Measurements from ENCODE around the gene ZNF865. TPM values are rescaled to one million over a fixed set of nuclear protein-coding genes. Genes with fewer than 3 reads are reported as not detected.
A peak's percentile ranks its signal among the peaks of the same experiment; 100 is the strongest.

Gene ZNF865
- total RNA-seq, 1 donor from 2014 or later, result 18.9 TPM

DNA sequence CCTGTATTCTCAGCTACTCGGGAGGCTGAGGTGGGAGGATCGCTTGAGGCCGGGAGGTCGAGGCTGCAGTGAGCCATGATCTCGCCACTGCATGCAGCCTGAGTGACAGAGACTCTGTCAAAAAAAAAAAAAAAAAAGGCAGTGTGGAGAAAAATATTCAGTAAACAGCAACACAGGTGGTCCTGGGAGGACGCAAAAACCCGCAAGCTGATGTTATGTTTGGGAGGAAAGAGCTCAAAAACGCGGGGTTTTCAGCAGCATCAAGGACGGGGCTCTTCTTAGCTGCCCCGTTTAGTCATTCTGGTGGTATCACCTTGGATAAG lies 19.5 kb downstream of the ZNF865 start:
- DNase-seq (no peak), ATAC-seq (ENCODE audit: low read depth) (no peak)
- no peaks in the 10 kb centered on the region for H3K9me3 Mint-ChIP-seq
- intact Hi-C loops (cut with micrococcal nuclease), result loop anchor here (2.0 kb wide), 1 partner anchor 240 kb away; the partner anchor contains the start of genes RPL28 and TMEM238
- H3K4me1 Mint-ChIP-seq, result peaks cover 17% of the 10 kb centered on the region
- H3K4me3 Mint-ChIP-seq, result peak overlapping the region; percentile 94
- H3K27ac Mint-ChIP-seq, result peak overlapping the region; percentile 97
- H3K27me3 Mint-ChIP-seq, result no peaks in the 10 kb centered on the region
- TF ChIP-seq, protein P1, sequence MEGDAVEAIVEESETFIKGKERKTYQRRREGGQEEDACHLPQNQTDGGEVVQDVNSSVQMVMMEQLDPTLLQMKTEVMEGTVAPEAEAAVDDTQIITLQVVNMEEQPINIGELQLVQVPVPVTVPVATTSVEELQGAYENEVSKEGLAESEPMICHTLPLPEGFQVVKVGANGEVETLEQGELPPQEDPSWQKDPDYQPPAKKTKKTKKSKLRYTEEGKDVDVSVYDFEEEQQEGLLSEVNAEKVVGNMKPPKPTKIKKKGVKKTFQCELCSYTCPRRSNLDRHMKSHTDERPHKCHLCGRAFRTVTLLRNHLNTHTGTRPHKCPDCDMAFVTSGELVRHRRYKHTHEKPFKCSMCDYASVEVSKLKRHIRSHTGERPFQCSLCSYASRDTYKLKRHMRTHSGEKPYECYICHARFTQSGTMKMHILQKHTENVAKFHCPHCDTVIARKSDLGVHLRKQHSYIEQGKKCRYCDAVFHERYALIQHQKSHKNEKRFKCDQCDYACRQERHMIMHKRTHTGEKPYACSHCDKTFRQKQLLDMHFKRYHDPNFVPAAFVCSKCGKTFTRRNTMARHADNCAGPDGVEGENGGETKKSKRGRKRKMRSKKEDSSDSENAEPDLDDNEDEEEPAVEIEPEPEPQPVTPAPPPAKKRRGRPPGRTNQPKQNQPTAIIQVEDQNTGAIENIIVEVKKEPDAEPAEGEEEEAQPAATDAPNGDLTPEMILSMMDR (IDR thresholded peaks at IDR 0.05), result no peak
- POLR2A ChIA-PET, result interaction anchor here (0.6 to 4.0 kb wide), 19 partner anchors 8 to 543 kb away, joined by 3 to 53 read pairs (median 5); partner anchors contain the start of genes CCDC106, FIZ1, PPP6R1 and U2AF2
- peaks cover 14% of the 10 kb centered on the region for H3K36me3 Mint-ChIP-seq (ENCODE audit: low read depth)
- CTCF ChIA-PET, result interaction anchor here (0.8 to 2.2 kb wide), 6 partner anchors 9 to 157 kb away, joined by 3 to 12 read pairs (median 6); partner anchors contain the start of gene ZNF865

DNA sequence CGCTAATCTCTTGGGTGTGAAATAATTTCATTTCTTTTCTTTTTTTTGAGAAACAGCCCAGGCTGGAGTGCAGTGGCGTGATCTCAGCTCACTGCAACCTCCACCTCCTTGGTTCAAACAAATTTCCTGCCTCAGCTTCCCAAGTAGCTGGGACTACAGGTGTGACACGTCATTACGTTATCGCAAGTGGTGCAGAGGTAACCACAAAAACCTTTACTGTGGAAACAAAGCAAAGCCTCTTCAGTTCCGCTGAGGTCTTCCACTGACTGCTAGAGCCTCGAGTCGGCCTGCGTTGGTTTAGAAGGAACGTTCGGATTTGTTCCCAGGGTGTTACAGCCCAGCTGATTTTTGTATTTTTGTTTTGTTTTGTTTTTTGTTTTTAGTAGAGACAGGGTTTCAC lies 20.9 kb downstream of the ZNF865 start:
- intact Hi-C loops (cut with micrococcal nuclease), result no loop called here
- no peak overlapping the region for H3K4me3 Mint-ChIP-seq
- no peak overlapping the region for H3K27ac Mint-ChIP-seq
- peaks cover 15% of the 10 kb centered on the region for H3K4me1 Mint-ChIP-seq
- ATAC-seq (ENCODE audit: low read depth) (no peak), DNase-seq (no peak)
- ChIA-PET POLR2A (interaction anchor here (1.2 to 4.0 kb wide), 3 partner anchors 21 to 287 kb away, joined by 3 to 53 read pairs (median 27); partner anchors contain the start of genes FIZ1, KMT5C, ZNF524 and ZNF865), CTCF (interaction anchor here (0.7 to 1.8 kb wide), 4 partner anchors 20 to 159 kb away, joined by 3 to 8 read pairs (median 4); no protein-coding TSS in a partner anchor)
- no peaks in the 10 kb centered on the region for H3K27me3 Mint-ChIP-seq
- H3K9me3 Mint-ChIP-seq, result no peaks in the 10 kb centered on the region
- TF ChIP-seq, protein P1 (IDR thresholded peaks at IDR 0.05), result no peak
- H3K36me3 Mint-ChIP-seq (ENCODE audit: low read depth), result peaks cover 7% of the 10 kb centered on the region

DNA sequence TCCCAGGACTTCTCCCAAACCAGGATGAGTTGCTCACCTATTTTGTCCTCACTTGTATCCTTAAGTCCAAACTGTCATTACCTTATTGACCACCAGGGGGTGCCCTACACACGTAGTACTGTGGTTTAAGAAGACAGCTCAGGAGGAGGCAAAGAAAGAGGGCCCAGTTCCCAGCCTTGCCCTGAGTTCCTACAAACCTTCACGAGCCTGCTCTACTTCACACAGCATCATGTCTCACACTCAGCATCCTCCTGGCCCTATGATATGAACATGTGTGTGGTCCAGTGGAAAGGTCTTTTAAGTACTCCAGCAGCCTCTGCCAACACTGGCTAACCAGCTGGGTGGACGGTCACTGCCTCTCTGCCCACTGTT lies 27.0 kb downstream of the ZNF865 start:
- POLR2A ChIA-PET, result interaction anchor here (0.6 to 3.0 kb wide), 18 partner anchors 8 to 722 kb away, joined by 3 to 22 read pairs (median 6); partner anchors contain the start of genes FIZ1, ISOC2, U2AF2 and ZNF581
- TF ChIP-seq, protein P1 (IDR thresholded peaks at IDR 0.05), result no peak
- H3K36me3 Mint-ChIP-seq (ENCODE audit: low read depth), result peaks cover 17% of the 10 kb centered on the region
- intact Hi-C loops (cut with micrococcal nuclease), result loop anchor here (1.0 kb wide), 2 partner anchors 21 to 491 kb away; no protein-coding TSS in a partner anchor
- CTCF ChIA-PET, result interaction anchor here (0.5 to 4.9 kb wide), 29 partner anchors 8 to 701 kb away, joined by 3 to 90 read pairs (median 7); partner anchors contain the start of genes CCDC106, FIZ1, U2AF2 and ZNF524
- DNase-seq (peak; percentile 44), ATAC-seq (ENCODE audit: low read depth) (peak; percentile 57)
- peaks cover 40% of the 10 kb centered on the region for H3K4me1 Mint-ChIP-seq
- H3K9me3 Mint-ChIP-seq, result no peaks in the 10 kb centered on the region
- peak overlapping the region; percentile 37 for H3K27ac Mint-ChIP-seq
- no peaks in the 10 kb centered on the region for H3K27me3 Mint-ChIP-seq
- peak overlapping the region; percentile 60 for H3K4me3 Mint-ChIP-seq

DNA sequence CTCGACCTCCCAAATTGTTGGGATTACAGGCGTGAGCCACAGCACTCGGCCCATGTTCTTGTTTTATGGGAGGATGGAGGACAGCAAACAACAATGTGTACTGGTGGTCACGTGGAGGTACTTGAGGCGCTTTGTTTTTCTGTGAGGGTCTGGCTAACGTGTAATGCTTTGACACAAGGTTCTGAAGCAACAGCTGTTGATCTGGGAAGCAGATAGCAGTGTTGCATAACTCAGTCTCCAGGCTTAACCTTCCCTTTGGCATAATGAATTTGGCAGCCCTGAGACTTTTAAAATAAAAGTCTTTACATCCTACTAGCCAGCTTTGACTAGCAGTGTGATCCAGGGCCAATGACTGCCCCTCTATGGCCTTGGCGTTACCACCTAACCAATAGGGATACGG lies 28.4 kb downstream of the ZNF865 start:
- Mint-ChIP-seq H3K27ac (peak overlapping the region; percentile 100), H3K36me3 (ENCODE audit: low read depth) (peaks cover 23% of the 10 kb centered on the region), H3K9me3 (no peaks in the 10 kb centered on the region), H3K4me1 (peaks cover 49% of the 10 kb centered on the region), H3K27me3 (no peaks in the 10 kb centered on the region), H3K4me3 (no peak overlapping the region)
- intact Hi-C loops (cut with micrococcal nuclease), result loop anchor here (2.0 kb wide), 2 partner anchors 35 to 41 kb away; partner anchors contain the start of genes EPN1 and FIZ1
- CTCF ChIA-PET, result interaction anchor here (1.0 to 4.9 kb wide), 12 partner anchors 9 to 493 kb away, joined by 4 to 90 read pairs (median 16); partner anchors contain the start of genes CCDC106, U2AF2, ZNF784 and ZNF865
- TF ChIP-seq, protein P1 (IDR thresholded peaks at IDR 0.05), result no peak
- POLR2A ChIA-PET, result interaction anchor here (0.7 to 5.2 kb wide), 16 partner anchors 9 to 359 kb away, joined by 4 to 55 read pairs (median 7); partner anchors contain the start of genes U2AF2, UBE2S, ZNF581 and ZNF784
- ATAC-seq (ENCODE audit: low read depth) (no peak), DNase-seq (no peak)

DNA sequence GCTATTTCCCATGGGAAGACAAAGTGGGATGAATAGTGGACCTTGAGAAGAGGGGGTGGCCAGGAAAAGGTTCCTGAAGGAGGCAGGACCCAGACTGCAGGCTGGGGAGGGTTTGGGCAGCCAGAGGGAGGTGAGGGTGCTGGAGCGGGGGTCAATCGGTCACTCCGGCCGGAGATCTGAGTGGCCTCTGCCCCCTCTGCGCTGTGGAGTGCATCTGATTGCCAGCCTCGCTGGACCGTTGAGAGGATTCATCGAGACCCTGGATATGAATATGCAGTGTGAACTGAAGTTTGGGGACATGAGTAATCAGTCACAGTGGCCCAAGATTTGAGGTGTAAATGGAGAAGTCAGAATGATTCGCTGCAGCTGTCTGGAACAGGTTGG lies 29.9 kb downstream of the ZNF865 start:
- intact Hi-C loops (cut with micrococcal nuclease), result loop anchor here (1.0 to 2.0 kb wide), 3 partner anchors 8 to 39 kb away; partner anchors contain the start of genes EPN1, FIZ1 and ZNF581
- POLR2A ChIA-PET, result interaction anchor here (0.7 to 5.2 kb wide), 19 partner anchors 8 to 376 kb away, joined by 3 to 55 read pairs (median 7); partner anchors contain the start of genes CCDC106, FIZ1, HSPBP1 and U2AF2
- Mint-ChIP-seq H3K36me3 (ENCODE audit: low read depth) (peaks cover 26% of the 10 kb centered on the region), H3K27ac (peak overlapping the region; percentile 100), H3K9me3 (peaks cover 3% of the 10 kb centered on the region), H3K4me3 (peak overlapping the region; percentile 100), H3K4me1 (peaks cover 62% of the 10 kb centered on the region), H3K27me3 (no peaks in the 10 kb centered on the region)
- CTCF ChIA-PET, result interaction anchor here (1.3 to 4.9 kb wide), 3 partner anchors 18 to 173 kb away, joined by 3 to 90 read pairs (median 4); no protein-coding TSS in a partner anchor
- TF ChIP-seq, protein P1 (IDR thresholded peaks at IDR 0.05), result no peak
- DNase-seq (no peak), ATAC-seq (ENCODE audit: low read depth) (peak; percentile 11)
